ENCODE results near the gene INTS13. TPM values are rescaled to one million over a fixed set of nuclear protein-coding genes. Genes with fewer than 3 reads are reported as not detected.
"Not testable (repeated sequence)": the region's sequence is repeated elsewhere in the genome, so short reads cannot be mapped to it uniquely, and the experiment has no call there.

The INTS13 gene
- total and polyA plus RNA-seq, 4 donors = 9.5 to 19.2 (median 14.0) TPM

DNA sequence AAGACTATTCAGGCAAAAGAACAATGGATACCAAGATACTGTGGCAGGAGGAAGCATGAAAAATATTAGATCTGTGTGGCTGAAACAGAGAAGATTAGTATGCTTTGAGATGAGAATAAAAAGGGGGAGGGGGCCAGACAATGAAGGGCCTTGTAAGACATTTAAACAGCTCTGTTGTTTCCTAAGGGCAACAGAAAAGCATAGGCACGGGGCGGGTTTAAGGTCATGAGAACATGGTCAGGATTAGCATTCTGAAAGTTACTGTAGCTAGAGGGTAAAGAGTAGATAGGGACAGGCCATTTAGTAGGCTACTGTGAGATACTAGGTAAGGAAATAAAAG, 18.6 kb downstream of the INTS13 start:
- Histone ChIP-seq H3K9me3 (ENCODE audit: control insufficient read depth, low read length) (no peaks in the 10 kb centered on the region), H3K27me3 (ENCODE audit: control insufficient read depth in 1 of 2, insufficient read depth in 2 of 2, low read length in 1 of 2) (no peaks in the 10 kb centered on the region), H3K27ac (ENCODE audit: low read depth in 1 of 2, low read length in 2 of 2) (no peak overlapping the region), H3K4me1 (ENCODE audit: control insufficient read depth in 1 of 2, insufficient read depth in 2 of 2, low read length in 2 of 2) (no peaks in the 10 kb centered on the region), H3K36me3 (ENCODE audit: control insufficient read depth in 1 of 2, insufficient read depth in 2 of 2, low read length in 1 of 2) (no peaks in the 10 kb centered on the region), H3K4me3 (ENCODE audit: low read length in 2 of 2) (no peak overlapping the region)
- intact Hi-C loops (cut with DNase I) = no loop called here
- ATAC-seq (ENCODE audit: low FRiP score) (no peak), DNase-seq (no peak)
- WGBS, 2 donors = 87 to 94% methylated on average over 2 of the region's 2 CpGs

DNA sequence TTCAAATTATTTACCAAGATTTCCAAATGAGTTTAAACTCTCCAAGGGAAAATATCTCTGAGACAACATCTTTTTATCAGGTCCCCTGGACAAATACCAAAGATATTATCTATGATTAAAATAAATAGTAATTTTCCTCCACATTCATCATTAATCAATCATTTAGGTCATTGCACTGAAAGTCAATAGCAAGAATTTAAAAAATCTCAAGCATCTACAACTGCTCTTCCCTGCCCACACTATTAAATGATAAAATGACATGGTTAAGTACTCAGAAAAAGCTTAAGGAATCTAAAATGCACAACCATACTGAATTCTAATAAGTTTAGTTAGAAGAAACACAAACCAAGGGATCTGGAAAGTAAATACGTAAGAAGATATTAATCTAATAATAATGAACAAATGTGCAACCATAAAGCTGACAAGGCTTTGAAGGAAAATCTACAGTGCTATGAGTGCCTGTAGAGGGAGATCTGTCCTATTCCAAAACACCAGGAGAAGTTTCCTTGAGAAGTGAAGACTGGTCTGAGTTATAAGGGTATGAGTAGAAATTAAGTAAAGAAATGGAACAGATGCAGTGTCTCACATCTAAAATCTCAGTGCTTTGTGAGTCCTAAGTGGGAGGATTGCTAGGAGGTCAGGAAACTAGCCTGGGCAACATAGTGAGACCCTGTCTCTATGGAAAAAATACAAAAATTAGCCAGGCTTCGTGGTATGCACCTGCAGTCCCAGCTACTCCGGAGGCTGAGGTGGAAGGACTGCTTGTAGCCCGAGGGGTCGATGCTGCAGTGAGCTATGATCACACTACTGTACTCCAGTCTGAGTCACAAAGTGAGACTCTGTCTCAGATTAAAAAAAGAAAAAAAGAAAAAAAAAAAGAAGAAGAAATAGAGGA, 19.2 kb downstream of the INTS13 start:
- no peaks in the 10 kb centered on the region for H3K4me1 ChIP-seq (ENCODE audit: control insufficient read depth in 1 of 2, insufficient read depth in 2 of 2, low read length in 2 of 2)
- no peaks in the 10 kb centered on the region for H3K9me3 ChIP-seq (ENCODE audit: control insufficient read depth, low read length)
- H3K4me3 ChIP-seq (ENCODE audit: low read length in 2 of 2) = no peak overlapping the region
- H3K27ac ChIP-seq (ENCODE audit: low read depth in 1 of 2, low read length in 2 of 2) = no peak overlapping the region
- ATAC-seq (ENCODE audit: low FRiP score) (no peak), DNase-seq (no peak)
- intact Hi-C loops (cut with DNase I) = no loop called here
- WGBS, 2 donors = 75 to 80% methylated on average over 5 of the region's 5 CpGs
- no peaks in the 10 kb centered on the region for H3K27me3 ChIP-seq (ENCODE audit: control insufficient read depth in 1 of 2, insufficient read depth in 2 of 2, low read length in 1 of 2)
- H3K36me3 ChIP-seq (ENCODE audit: control insufficient read depth in 1 of 2, insufficient read depth in 2 of 2, low read length in 1 of 2) = no peaks in the 10 kb centered on the region

DNA sequence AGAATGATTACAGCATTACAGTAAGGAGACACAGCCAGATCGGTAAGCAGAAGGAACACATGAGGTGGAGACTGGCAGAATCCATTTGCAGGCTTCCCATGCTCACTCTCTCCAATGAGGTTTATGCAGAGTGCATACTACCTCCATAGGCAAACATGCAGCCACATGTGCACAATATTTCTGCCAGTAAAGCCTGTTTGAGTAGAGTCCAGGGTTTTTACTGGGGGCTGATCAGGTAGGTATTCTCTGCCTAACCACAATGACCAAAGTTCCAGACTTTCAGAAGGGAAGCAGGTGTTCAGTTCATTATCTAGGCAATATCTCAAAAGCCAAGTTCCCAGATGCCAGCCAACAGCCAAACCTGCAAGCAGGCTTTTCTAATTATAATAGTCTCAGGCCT, 31.1 kb downstream of the INTS13 start:
- intact Hi-C loops (cut with DNase I) = no loop called here
- no peaks in the 10 kb centered on the region for H3K4me1 ChIP-seq (ENCODE audit: control insufficient read depth in 1 of 2, insufficient read depth in 2 of 2, low read length in 2 of 2)
- no peaks in the 10 kb centered on the region for H3K36me3 ChIP-seq (ENCODE audit: control insufficient read depth in 1 of 2, insufficient read depth in 2 of 2, low read length in 1 of 2)
- no peak overlapping the region for H3K4me3 ChIP-seq (ENCODE audit: low read length in 2 of 2)
- ATAC-seq (ENCODE audit: low FRiP score) (no peak), DNase-seq (no peak)
- 58 to 65% methylated on average over 1 of the region's 1 CpG for WGBS, 2 donors
- no peak overlapping the region for H3K27ac ChIP-seq (ENCODE audit: low read depth in 1 of 2, low read length in 2 of 2)
- H3K27me3 ChIP-seq (ENCODE audit: control insufficient read depth in 1 of 2, insufficient read depth in 2 of 2, low read length in 1 of 2) = no peaks in the 10 kb centered on the region
- H3K9me3 ChIP-seq (ENCODE audit: control insufficient read depth, low read length) = no peaks in the 10 kb centered on the region

DNA sequence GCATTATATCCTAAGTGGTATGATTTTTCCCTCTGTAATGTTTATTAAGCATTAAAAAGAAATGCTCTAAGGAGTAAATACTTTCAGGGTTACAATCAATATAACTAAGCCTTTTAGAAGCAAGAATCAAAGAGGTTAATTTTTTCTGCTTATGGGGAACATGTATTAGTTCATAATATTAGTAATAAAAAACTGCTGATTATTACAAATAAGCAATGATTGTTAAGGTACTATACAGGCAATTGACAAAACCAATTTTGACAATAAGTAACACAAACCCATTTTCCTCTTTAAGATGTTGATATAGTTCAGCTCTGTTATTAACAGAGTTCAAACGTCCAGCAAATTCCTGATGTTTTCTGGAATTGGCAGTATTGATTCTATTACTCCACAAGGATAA, 31.8 kb downstream of the INTS13 start:
- Histone ChIP-seq H3K9me3 (ENCODE audit: control insufficient read depth, low read length) (no peaks in the 10 kb centered on the region), H3K27me3 (ENCODE audit: control insufficient read depth in 1 of 2, insufficient read depth in 2 of 2, low read length in 1 of 2) (no peaks in the 10 kb centered on the region), H3K36me3 (ENCODE audit: control insufficient read depth in 1 of 2, insufficient read depth in 2 of 2, low read length in 1 of 2) (no peaks in the 10 kb centered on the region), H3K27ac (ENCODE audit: low read depth in 1 of 2, low read length in 2 of 2) (no peak overlapping the region), H3K4me1 (ENCODE audit: control insufficient read depth in 1 of 2, insufficient read depth in 2 of 2, low read length in 2 of 2) (no peaks in the 10 kb centered on the region), H3K4me3 (ENCODE audit: low read length in 2 of 2) (no peak overlapping the region)
- DNase-seq = no peak
- intact Hi-C loops (cut with DNase I) = no loop called here
- 30 to 49% methylated on average over 1 of the region's 1 CpG for WGBS, 2 donors
- no peak for ATAC-seq (ENCODE audit: low FRiP score)

DNA sequence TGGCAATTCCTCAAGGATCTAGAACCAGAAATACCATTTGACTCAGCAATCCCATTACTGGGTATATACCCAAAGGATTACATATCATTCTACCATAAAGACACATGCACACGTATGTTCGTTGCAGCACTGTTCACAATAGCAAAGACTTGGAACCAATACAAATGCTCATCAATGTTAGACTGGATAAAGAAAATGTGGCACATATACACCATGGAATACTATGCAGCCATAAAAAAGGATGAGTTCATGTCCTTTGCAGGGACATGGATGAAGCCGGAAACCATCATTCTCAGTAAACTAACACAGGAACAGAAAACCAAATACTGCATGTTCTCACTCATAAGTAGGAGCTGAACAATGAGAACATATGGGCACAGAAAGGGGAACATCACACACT, 34.4 kb downstream of the INTS13 start:
- not testable (repeated sequence) for DNase-seq; H3K4me3 ChIP-seq (ENCODE audit: low read length in 2 of 2)
- WGBS, 2 donors = 97 to 98% methylated on average over 2 of the region's 3 CpGs

DNA sequence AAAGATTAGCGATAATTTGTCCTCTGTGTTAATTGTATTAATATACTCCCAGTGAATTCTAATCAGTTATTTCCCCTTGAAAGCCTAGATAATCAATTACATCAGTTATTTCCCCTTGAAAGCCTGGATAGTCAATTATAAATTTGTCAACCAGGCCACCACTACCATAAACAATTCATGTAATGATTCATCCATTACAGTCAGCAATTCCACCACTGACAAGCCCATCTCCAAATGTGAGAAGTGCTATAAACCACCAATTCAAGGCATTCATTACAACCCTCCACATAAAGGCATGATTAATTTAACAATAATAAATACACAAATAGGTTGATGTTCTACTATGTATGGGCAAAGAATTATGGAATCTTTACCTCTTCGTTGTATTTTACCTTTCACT, 40.9 kb downstream of the INTS13 start:
- H3K27me3 ChIP-seq (ENCODE audit: control insufficient read depth in 1 of 2, insufficient read depth in 2 of 2, low read length in 1 of 2) = no peaks in the 10 kb centered on the region
- ATAC-seq (ENCODE audit: low FRiP score) = no peak
- no peak for DNase-seq
- intact Hi-C loops (cut with DNase I) = no loop called here
- H3K36me3 ChIP-seq (ENCODE audit: control insufficient read depth in 1 of 2, insufficient read depth in 2 of 2, low read length in 1 of 2) = no peaks in the 10 kb centered on the region
- H3K4me1 ChIP-seq (ENCODE audit: control insufficient read depth in 1 of 2, insufficient read depth in 2 of 2, low read length in 2 of 2) = no peaks in the 10 kb centered on the region
- WGBS, 2 donors = 95% methylated on average over 2 of the region's 2 CpGs
- H3K4me3 ChIP-seq (ENCODE audit: low read length in 2 of 2) = no peak overlapping the region
- H3K27ac ChIP-seq (ENCODE audit: low read depth in 1 of 2, low read length in 2 of 2) = no peak overlapping the region
- no peaks in the 10 kb centered on the region for H3K9me3 ChIP-seq (ENCODE audit: control insufficient read depth, low read length)

More for the DNA sequence above, 34.4 kb downstream of the INTS13 start:
- H3K4me1 ChIP-seq (ENCODE audit: control insufficient read depth in 1 of 2, insufficient read depth in 2 of 2, low read length in 2 of 2); intact Hi-C loops (cut with DNase I); ATAC-seq (ENCODE audit: low FRiP score); H3K27ac ChIP-seq (ENCODE audit: low read depth in 1 of 2, low read length in 2 of 2); H3K9me3 ChIP-seq (ENCODE audit: control insufficient read depth, low read length); H3K27me3 ChIP-seq (ENCODE audit: control insufficient read depth in 1 of 2, insufficient read depth in 2 of 2, low read length in 1 of 2); H3K36me3 ChIP-seq (ENCODE audit: control insufficient read depth in 1 of 2, insufficient read depth in 2 of 2, low read length in 1 of 2): not testable (repeated sequence)

DNA sequence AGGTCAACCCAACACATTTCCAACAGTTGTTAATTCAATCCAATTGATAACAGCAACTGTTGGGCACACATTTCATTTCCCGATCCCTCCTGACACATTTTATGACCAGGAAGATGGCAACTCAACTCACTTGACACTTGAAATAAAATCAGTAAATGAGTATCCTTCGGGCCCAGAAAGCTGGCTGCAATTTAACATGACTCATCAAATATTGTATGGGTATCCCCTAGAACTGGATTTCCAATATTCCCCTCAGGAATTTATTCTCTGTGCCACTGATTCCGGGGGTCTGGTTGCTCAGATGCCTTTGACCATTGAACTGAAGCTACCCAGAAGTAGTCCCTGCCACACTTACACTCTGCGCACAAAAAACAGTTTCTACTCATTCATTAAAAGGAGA, 42.1 kb downstream of the INTS13 start:
- 94% methylated on average over 4 of the region's 4 CpGs for WGBS, 2 donors
- no peak for DNase-seq
- no peak overlapping the region for H3K4me3 ChIP-seq (ENCODE audit: low read length in 2 of 2)
- no peaks in the 10 kb centered on the region for H3K27me3 ChIP-seq (ENCODE audit: control insufficient read depth in 1 of 2, insufficient read depth in 2 of 2, low read length in 1 of 2)
- H3K4me1 ChIP-seq (ENCODE audit: control insufficient read depth in 1 of 2, insufficient read depth in 2 of 2, low read length in 2 of 2) = no peaks in the 10 kb centered on the region
- intact Hi-C loops (cut with DNase I) = no loop called here
- ATAC-seq (ENCODE audit: low FRiP score) = no peak
- no peak overlapping the region for H3K27ac ChIP-seq (ENCODE audit: low read depth in 1 of 2, low read length in 2 of 2)
- peaks cover 0 to 5% of the 10 kb centered on the region in 2 donors for H3K36me3 ChIP-seq (ENCODE audit: control insufficient read depth in 1 of 2, insufficient read depth in 2 of 2, low read length in 1 of 2)
- H3K9me3 ChIP-seq (ENCODE audit: control insufficient read depth, low read length) = peaks cover under 1% of the 10 kb centered on the region

DNA sequence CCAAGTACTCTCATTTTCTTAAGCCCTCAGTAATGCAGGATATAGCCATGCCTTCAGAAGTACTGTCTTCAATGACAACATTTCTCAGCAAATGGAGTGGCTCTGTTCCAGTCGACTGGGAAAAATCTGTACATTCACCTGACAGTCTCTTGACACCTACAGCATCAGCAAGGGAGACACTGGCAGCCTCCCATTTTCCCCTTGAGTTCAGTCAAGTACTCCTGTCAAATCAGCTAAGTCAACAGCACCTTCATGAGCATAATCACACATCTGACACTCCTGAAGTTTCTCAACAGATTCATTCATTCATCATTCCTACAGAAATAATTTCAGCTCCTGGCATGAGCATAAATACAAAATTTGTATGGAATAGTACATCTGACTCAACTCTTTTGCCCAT, 46.1 kb downstream of the INTS13 start:
- no peak overlapping the region for H3K27ac ChIP-seq (ENCODE audit: low read depth in 1 of 2, low read length in 2 of 2)
- H3K9me3 ChIP-seq (ENCODE audit: control insufficient read depth, low read length) = peaks cover 2% of the 10 kb centered on the region
- no peak overlapping the region for H3K4me3 ChIP-seq (ENCODE audit: low read length in 2 of 2)
- intact Hi-C loops (cut with DNase I) = no loop called here
- 85 to 92% methylated on average over 1 of the region's 1 CpG for WGBS, 2 donors
- no peak for ATAC-seq (ENCODE audit: low FRiP score)
- peaks cover 0 to 5% of the 10 kb centered on the region in 2 donors for H3K36me3 ChIP-seq (ENCODE audit: control insufficient read depth in 1 of 2, insufficient read depth in 2 of 2, low read length in 1 of 2)
- no peak for DNase-seq
- no peaks in the 10 kb centered on the region for H3K27me3 ChIP-seq (ENCODE audit: control insufficient read depth in 1 of 2, insufficient read depth in 2 of 2, low read length in 1 of 2)
- no peaks in the 10 kb centered on the region for H3K4me1 ChIP-seq (ENCODE audit: control insufficient read depth in 1 of 2, insufficient read depth in 2 of 2, low read length in 2 of 2)

DNA sequence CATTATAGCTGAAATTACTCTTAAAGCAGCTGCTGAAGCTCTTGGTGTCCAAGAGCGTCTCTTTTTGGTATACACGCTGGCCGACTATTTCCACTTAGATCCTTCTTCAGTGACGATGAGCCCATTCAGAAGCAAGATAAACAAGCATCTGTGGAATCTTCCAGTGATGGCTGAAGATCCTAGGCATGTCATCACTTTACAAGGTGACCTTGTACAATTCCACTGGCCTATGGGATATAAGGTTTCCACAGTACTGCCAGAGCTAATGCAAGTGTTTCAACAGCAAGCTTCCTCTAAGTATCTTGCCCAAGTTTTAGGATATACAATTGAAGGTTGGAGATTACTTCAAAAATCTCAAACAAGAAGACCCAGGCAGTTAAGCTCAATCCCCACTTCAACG, 47.0 kb downstream of the INTS13 start:
- intact Hi-C loops (cut with DNase I) = no loop called here
- Histone ChIP-seq H3K9me3 (ENCODE audit: control insufficient read depth, low read length) (peaks cover 2% of the 10 kb centered on the region), H3K27ac (ENCODE audit: low read depth in 1 of 2, low read length in 2 of 2) (no peak overlapping the region), H3K36me3 (ENCODE audit: control insufficient read depth in 1 of 2, insufficient read depth in 2 of 2, low read length in 1 of 2) (peaks cover 0 to 5% of the 10 kb centered on the region in 2 donors), H3K4me1 (ENCODE audit: control insufficient read depth in 1 of 2, insufficient read depth in 2 of 2, low read length in 2 of 2) (no peaks in the 10 kb centered on the region), H3K4me3 (ENCODE audit: low read length in 2 of 2) (no peak overlapping the region), H3K27me3 (ENCODE audit: control insufficient read depth in 1 of 2, insufficient read depth in 2 of 2, low read length in 1 of 2) (no peaks in the 10 kb centered on the region)
- DNase-seq = no peak
- no peak for ATAC-seq (ENCODE audit: low FRiP score)
- WGBS, 2 donors = 95% methylated on average over 5 of the region's 5 CpGs

Data from aorta (tissue), 5 donors.